ENCODE measurements around the gene CHPF2. TPM values are rescaled to one million over a fixed set of nuclear protein-coding genes. Genes with fewer than 3 reads are reported as not detected.

Gene CHPF2
- polyA plus RNA-seq, 1 donor (not counting 4 experiments of a cell fraction or from before 2014, with no cell fraction given), result 16.2 TPM

- Histone ChIP-seq H3K9me1 (ENCODE audit: control insufficient read depth, extremely low read depth, insufficient read depth, low read length) (no peaks in the 10 kb centered on the region), H3K36me3 (ENCODE audit: control insufficient read depth in 2 of 2, extremely low read depth in 1 of 2, insufficient read depth in 2 of 2, low read length in 2 of 2) (no peaks in the 10 kb centered on the region), H3K4me1 (ENCODE audit: control insufficient read depth, extremely low read depth, insufficient read depth, low read length) (no peaks in the 10 kb centered on the region), H4K20me1 (ENCODE audit: control insufficient read depth, extremely low read depth, insufficient read depth, low read length) (no peaks in the 10 kb centered on the region), H3K79me2 (ENCODE audit: control insufficient read depth, insufficient read depth, low read length) (no peaks in the 10 kb centered on the region), H3K27ac (ENCODE audit: control insufficient read depth, insufficient read depth, low read length) (no peak overlapping the region), H2AFZ (ENCODE audit: control insufficient read depth, low read length) (no peak overlapping the region), H3K4me2 (ENCODE audit: control insufficient read depth, extremely low read depth, insufficient read depth, low read depth, low read length) (no peak overlapping the region), H3K9me3 (ENCODE audit: control insufficient read depth, low read depth, low read length) (no peaks in the 10 kb centered on the region), H3K27me3 (ENCODE audit: control insufficient read depth, extremely low read depth, insufficient read depth, low read length) (peaks cover 21% of the 10 kb centered on the region), H3K4me3 (ENCODE audit: control insufficient read depth in 2 of 3, extremely low read depth in 1 of 3, insufficient read depth in 2 of 3, low read depth in 1 of 3, low read length in 3 of 3) (no peak overlapping the region), H3K9ac (ENCODE audit: control insufficient read depth, extremely low read depth, insufficient read depth, low read length) (no peak overlapping the region)
- DNase-seq (ENCODE audit: low read depth, low spot score) (no peak), FAIRE-seq (no peak)
- dilution Hi-C loops (cut with MboI; ENCODE audit: extremely low pct_ligation_motif_present, low sequenced_read_pairs), result no loop called here
- TF ChIP-seq CTCF (optimal IDR thresholded peaks at IDR 0.05 in 1 of 3, IDR thresholded peaks at IDR 0.05 in 1 of 3, conservative IDR thresholded peaks at IDR 0.05 in 1 of 3; ENCODE audit: extremely low read depth in 1 of 3, insufficient read depth in 2 of 3, low read length in 3 of 3) (no peak), EZH2 (IDR thresholded peaks at IDR 0.05; ENCODE audit: low read length) (no peak)
These were observed 46.3 kb upstream of the CHPF2 start for GRCh38 chr7:151185762-151186639.

GRCh38 chr7:151186640-151187408 lies 45.5 kb upstream of the CHPF2 start, which contains the start of gene ASB10:
Gene ASB10, minus strand, starts transcription at chr7:151187250. Its CDS starts 120 bp downstream, at chr7:151187130.
- Histone ChIP-seq H3K36me3 (ENCODE audit: control insufficient read depth in 2 of 2, extremely low read depth in 1 of 2, insufficient read depth in 2 of 2, low read length in 2 of 2) (no peaks in the 10 kb centered on the region), H3K9me3 (ENCODE audit: control insufficient read depth, low read depth, low read length) (no peaks in the 10 kb centered on the region), H4K20me1 (ENCODE audit: control insufficient read depth, extremely low read depth, insufficient read depth, low read length) (no peaks in the 10 kb centered on the region), H3K9ac (ENCODE audit: control insufficient read depth, extremely low read depth, insufficient read depth, low read length) (no peak within 1 kb of the TSS), H3K27ac (ENCODE audit: control insufficient read depth, insufficient read depth, low read length) (no peak within 1 kb of the TSS), H3K9me1 (ENCODE audit: control insufficient read depth, extremely low read depth, insufficient read depth, low read length) (no peaks in the 10 kb centered on the region), H3K4me3 (ENCODE audit: control insufficient read depth in 2 of 3, extremely low read depth in 1 of 3, insufficient read depth in 2 of 3, low read depth in 1 of 3, low read length in 3 of 3) (no peak within 1 kb of the TSS), H3K27me3 (ENCODE audit: control insufficient read depth, extremely low read depth, insufficient read depth, low read length) (peaks cover 21% of the 10 kb centered on the region), H2AFZ (ENCODE audit: control insufficient read depth, low read length) (no peak within 1 kb of the TSS), H3K4me1 (ENCODE audit: control insufficient read depth, extremely low read depth, insufficient read depth, low read length) (no peaks in the 10 kb centered on the region), H3K4me2 (ENCODE audit: control insufficient read depth, extremely low read depth, insufficient read depth, low read depth, low read length) (no peak within 1 kb of the TSS), H3K79me2 (ENCODE audit: control insufficient read depth, insufficient read depth, low read length) (no peaks in the 10 kb centered on the region)
- FAIRE-seq, result no peak
- dilution Hi-C loops (cut with MboI; ENCODE audit: extremely low pct_ligation_motif_present, low sequenced_read_pairs), result no loop called here
- TF ChIP-seq CTCF (optimal IDR thresholded peaks at IDR 0.05 in 1 of 3, IDR thresholded peaks at IDR 0.05 in 1 of 3, conservative IDR thresholded peaks at IDR 0.05 in 1 of 3; ENCODE audit: extremely low read depth in 1 of 3, insufficient read depth in 2 of 3, low read length in 3 of 3), result no peak
- TF ChIP-seq EZH2 (IDR thresholded peaks at IDR 0.05; ENCODE audit: low read length), result no peak
- DNase-seq (ENCODE audit: low read depth, low spot score), result no peak
